Stimulated activated CD8-positive, alpha-beta memory T cell treated with anti-CD3 and anti-CD28 coated beads, Interleukin-12 subunit alpha, Interleukin-12 subunit beta, amount 100 ng/mL, for 1 hour (primary cell): Measurements from ENCODE around the gene ADD2.
A peak's percentile ranks its signal among the peaks of the same experiment; 100 is the strongest.
"Not testable (repeated sequence)": the region's sequence is repeated elsewhere in the genome, so short reads cannot be mapped to it uniquely, and the experiment has no call there.

Source experiments
- DNase-seq: peaks from one replicate; pipeline ENCODE4 v3.0.0-alpha.2; 2020; ENCODE audit warnings: low read depth

Gene ADD2

GRCh38 chr2:70670626-70671025, 97.4 kb downstream of the ADD2 start:
- DNase-seq = no peak

- no peak for DNase-seq
Measured at GRCh38 chr2:70670202-70670601, 97.8 kb downstream of the ADD2 start.

GRCh38 chr2:70668911-70669310, 99.1 kb downstream of the ADD2 start:
- no peak for DNase-seq

- no peak for DNase-seq
Measured at GRCh38 chr2:70668432-70668831, 99.6 kb downstream of the ADD2 start.

GRCh38 chr2:70664525-70664924, 103.5 kb downstream of the ADD2 start:
- no peak for DNase-seq

GRCh38 chr2:70663411-70663810, 104.6 kb downstream of the ADD2 start:
- no peak for DNase-seq

GRCh38 chr2:70659551-70659950, 108.4 kb downstream of the ADD2 start:
- DNase-seq = no peak

GRCh38 chr2:70658476-70658875, 109.5 kb downstream of the ADD2 start:
- DNase-seq = no peak

- DNase-seq = no peak
Measured at GRCh38 chr2:70657246-70657645, 110.8 kb downstream of the ADD2 start.

- DNase-seq = no peak
Measured at GRCh38 chr2:70656421-70657010, 111.5 kb downstream of the ADD2 start.

GRCh38 chr2:70655786-70656185, 112.2 kb downstream of the ADD2 start:
- DNase-seq = no peak

- DNase-seq = not testable (repeated sequence)
Measured at GRCh38 chr2:70655211-70655610, 112.8 kb downstream of the ADD2 start.

GRCh38 chr2:70651727-70652126, 116.3 kb downstream of the ADD2 start:
- DNase-seq = no peak

GRCh38 chr2:70651014-70651413, 117.0 kb downstream of the ADD2 start:
- DNase-seq = no peak

- no peak for DNase-seq
Measured at GRCh38 chr2:70648961-70649360, 119.0 kb downstream of the ADD2 start.

- DNase-seq = peak; percentile 46
Measured at GRCh38 chr2:70647873-70648481, 120.0 kb downstream of the ADD2 start.

- no peak for DNase-seq
Measured at GRCh38 chr2:70646420-70646818, 121.6 kb downstream of the ADD2 start.

GRCh38 chr2:70645733-70646419, 122.1 kb downstream of the ADD2 start:
- no peak for DNase-seq

GRCh38 chr2:70643715-70644114, 124.3 kb downstream of the ADD2 start:
- no peak for DNase-seq

GRCh38 chr2:70641263-70641784, 126.7 kb downstream of the ADD2 start:
- no peak for DNase-seq

- DNase-seq = no peak
Measured at GRCh38 chr2:70639841-70640436, 128.1 kb downstream of the ADD2 start.

- DNase-seq = no peak
Measured at GRCh38 chr2:70638561-70638960, 129.4 kb downstream of the ADD2 start.

GRCh38 chr2:70633508-70633907, 134.5 kb downstream of the ADD2 start:
- DNase-seq = no peak
